SW480 (cell line): ENCODE results near the gene GPR39.

Experiments used
- DNase-seq: peaks from one replicate; pipeline ENCODE4 v3.0.0-alpha.2; 2016; ENCODE audit warnings: low spot score

Gene GPR39

GRCh38 chr2:132605236-132606180 lies 188.9 kb downstream of the GPR39 start:
- DNase-seq: no peak

- no peak for DNase-seq
Observed at GRCh38 chr2:132606649-132607048, 190.0 kb downstream of the GPR39 start.

DNA sequence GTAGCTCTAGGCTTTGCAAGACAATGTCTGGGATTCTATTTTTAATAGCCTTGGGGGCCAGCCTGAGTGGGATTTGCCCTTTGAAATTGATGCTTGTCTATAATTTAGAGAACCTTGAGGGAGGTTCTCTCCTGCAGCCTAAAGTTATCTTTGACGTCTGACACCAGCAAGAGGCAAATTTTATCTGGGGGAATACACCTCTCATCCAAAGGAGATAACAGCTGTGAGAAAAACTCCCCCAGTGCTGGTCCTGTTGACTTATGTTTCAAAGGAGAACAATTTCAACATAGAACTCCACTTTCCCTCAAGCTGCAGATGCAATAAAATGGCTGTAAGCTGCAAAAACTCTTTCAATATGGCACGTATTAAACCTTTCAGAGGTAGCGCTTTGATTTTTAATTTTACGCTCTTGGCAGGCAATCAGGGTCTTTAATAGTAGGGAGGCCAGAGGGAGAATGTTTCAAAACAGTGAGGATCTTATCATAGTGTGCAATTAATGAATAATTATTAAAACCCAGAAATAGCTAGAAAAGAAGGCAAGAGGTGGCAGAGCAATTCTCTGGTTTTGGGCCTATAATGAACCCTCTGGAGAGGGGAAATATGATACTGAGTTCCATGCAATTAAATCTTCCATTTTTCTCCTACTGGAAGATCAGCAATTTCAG lies 191.0 kb downstream of the GPR39 start:
- no peak for DNase-seq

- no peak for DNase-seq
Observed at GRCh38 chr2:132608311-132608710, 191.7 kb downstream of the GPR39 start.

DNA sequence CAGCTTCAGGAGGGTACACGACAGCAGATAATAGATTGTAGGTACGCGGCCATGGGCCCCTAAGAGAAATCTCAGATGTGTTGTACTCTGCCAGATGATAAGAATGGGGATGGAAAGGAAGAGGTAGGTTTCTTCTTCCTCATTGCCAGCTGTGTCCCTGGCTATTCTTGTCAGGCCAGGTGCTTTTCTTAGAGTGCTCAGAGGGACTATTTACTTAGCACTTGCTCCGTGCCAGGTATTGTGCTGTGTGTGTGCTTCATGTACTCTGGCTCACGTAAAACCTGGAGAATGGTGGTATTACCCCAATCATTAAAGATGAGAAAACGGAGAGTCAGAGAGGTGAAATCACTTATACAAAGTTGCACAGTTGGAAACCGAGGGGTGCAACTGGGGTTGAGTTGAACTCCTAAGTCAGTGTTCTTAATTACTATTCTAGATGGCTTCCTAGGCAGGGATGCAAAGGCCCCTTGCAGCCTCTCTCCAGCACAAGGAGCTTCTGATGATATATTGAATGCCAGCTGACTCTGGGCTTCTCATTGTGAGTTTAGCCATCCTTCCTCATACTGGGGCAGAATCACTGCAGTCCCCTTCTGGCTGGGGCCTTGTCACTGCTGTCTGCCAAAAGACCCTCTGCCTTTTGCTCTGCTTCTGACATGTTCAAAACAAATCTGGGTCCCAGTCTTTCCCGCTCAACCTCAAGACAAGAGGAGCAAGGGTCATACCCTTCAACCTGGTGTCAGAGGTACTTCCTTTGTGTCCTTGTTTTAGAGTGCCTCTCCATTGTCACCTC lies 192.7 kb downstream of the GPR39 start:
- DNase-seq: no peak

GRCh38 chr2:132611719-132612118 lies 195.1 kb downstream of the GPR39 start:
- no peak for DNase-seq

DNA sequence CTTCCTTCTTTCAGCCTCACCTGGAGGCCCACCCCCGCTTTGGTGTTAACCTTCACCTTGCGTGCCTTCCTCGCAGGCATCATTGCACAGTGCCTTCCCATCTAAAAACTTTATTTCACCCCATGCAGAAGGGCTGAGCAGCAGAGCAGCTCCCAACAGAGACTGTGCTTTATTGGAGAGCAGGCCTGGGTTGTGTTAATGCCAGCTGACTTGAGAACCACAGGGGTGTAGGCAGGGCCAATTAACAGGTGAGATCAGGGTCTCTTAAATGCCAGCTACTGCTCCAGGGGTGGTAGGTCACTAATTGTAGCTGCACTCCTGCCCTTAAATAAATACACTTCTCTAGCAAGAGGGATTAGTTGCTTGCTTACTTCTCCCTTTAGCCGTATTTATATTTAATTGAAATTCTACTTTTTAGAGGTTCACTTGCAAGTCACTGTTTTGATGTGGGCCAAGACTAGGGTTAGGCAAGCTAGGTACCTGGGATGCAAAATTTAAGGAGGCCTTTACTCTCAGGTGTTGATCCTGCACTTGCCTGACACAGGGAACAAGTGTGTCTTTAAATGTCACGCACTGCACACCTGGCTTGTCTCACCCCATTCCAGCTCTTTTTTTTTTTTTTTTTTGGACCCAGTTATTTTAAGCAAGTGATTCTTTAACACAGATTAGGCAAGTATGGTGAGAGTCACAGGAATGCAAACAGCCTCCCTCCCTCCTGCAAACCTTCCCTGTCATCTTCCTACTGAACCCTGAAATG lies 198.9 kb downstream of the GPR39 start:
- no peak for DNase-seq

DNA sequence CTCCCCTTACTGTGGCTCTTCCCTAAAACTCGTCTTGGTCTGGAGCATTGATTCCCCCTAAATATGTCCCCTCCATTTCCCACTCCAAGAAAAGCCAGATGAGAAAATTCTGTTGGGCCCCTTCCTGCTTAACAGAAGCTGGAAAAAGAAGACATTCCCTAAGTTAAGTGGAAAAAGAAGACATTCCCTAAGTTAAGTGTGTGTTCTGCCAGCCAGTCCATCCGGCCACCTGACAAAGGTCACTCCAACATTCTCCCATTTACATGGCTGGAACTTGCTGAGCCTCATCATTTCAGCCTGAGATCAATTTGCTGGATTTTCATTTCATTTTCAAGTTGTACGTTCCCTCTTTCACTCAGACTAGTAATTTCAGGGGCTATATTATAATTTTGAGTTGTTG lies 201.4 kb downstream of the GPR39 start:
- no peak for DNase-seq

DNA sequence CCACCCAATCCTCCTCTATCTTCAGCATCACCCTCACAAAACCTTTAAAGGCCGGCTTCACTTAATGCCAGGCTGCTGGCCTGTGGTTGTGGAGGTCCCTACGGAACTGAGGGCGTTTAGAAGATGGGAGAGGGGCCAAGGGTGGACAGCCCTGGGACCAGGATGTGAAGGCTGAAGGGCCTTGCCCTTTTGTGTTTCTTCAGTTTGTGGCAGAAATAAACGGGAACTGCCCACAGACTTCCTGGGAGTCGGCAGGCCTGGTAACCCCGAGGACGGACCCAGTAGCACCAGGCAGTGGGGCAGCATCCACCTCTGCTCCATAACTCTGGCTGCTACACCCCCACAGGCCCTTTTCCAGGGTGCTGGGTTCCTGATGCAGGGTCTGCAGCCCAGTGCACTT lies 202.1 kb downstream of the GPR39 start:
- DNase-seq: no peak

DNA sequence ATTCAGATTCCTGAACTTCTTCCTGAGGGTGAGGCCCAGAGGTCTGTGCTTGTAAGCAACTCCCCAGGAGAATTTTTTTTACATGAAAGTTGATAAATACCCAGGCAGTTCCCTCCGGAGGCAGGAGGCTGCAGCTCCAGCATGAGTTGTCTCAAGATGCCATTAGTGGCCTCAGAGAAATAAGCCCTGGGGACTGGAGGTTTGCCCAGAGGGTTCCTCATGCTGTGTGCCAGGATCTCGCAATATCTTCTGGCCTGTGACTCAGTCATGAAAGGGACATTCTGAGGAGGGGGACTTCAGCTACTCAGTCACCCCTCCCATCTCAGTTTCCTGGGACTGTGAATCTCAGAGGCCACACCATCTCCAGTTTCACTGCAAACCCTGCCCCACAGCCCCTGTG lies 203.5 kb downstream of the GPR39 start:
- DNase-seq: no peak

GRCh38 chr2:132621131-132621875 lies 204.7 kb downstream of the GPR39 start:
- no peak for DNase-seq

DNA sequence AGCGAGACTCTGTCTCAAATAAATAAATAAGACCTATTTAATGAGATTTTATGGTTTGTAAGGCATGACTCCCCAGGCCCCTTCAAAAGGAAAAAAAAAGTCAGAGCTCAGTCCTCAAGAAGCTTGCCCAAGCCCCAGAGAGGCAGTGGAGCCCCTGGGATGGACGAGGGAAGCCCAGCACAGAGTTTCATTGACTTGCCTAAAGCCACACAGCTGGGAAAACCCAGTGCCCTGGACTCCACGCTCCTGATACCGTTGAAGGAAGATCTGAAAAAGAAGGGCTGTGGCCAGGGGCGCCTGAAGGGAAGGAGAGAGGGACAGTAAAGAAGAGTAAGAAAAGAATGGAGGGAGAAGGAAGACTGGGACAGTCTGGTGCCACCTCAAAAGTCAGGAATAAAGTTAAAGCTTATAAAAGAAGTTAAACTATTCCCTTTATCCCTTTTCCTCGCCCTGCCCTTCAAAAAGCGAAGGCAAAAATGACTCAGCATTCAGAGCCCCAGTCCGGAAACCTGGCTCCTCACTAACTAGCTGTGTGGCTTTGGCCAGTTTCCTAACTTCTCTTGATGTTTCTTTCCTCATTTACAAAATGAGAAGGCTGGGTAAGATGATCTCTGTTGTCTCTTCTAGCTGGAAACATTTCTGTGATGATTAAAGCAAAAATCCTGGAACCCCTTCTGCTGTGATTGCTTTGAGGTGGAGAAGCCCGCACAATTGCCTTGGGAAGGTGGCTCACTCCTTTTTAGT lies 206.7 kb downstream of the GPR39 start:
- DNase-seq: no peak

DNA sequence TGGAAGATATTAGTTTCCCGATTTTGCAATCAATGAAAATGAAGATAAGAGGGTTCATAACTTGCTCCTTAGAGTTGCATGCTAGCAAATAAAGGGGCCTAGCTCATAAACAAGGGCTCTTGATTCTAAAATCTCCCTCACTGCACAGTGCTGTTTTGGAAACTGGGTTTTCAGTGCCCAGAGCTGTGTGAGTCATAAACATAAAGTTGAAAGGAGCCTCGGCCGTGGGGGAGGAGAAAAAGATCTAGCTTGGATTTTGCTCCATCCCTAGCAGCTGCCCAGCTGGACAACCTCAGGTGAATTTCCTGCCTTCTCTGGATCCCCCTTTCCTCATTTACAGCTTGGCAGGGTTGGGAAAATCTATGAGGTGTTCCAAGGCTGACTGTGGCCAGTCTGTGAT lies 210.9 kb downstream of the GPR39 start:
- no peak for DNase-seq

DNA sequence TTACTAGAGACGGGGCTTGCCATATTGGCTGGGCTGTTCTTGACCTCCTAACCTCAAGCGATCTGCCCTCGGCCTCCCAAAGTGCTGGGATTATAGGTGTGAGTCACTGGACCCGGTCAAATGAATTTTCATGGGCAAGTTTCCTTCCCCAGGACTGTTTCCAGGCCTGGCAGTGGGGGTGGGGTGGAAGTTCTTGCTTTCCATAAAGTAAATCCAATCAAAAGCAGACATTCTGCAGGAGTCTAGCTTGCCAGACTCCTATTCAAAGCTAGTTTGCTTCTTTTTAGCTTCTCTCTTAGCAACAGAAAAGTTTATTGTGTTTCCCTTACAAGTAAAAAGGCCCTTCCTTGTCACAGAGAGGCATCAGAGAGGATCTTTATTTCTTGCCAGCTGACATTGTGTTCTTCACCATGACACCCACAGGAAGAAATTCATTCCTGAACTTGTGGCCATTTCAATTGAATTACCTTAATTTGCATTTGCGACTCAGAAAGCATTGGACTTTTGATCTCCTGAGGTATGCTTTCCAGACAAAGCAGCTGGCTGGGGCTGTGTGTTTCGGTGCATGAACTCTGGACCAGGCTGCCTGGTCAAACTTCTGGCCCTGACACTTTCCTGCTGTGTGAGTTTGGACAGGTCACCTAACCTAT lies 215.5 kb downstream of the GPR39 start:
- no peak for DNase-seq

GRCh38 chr2:132633635-132634034 lies 217.0 kb downstream of the GPR39 start:
- DNase-seq: no peak

DNA sequence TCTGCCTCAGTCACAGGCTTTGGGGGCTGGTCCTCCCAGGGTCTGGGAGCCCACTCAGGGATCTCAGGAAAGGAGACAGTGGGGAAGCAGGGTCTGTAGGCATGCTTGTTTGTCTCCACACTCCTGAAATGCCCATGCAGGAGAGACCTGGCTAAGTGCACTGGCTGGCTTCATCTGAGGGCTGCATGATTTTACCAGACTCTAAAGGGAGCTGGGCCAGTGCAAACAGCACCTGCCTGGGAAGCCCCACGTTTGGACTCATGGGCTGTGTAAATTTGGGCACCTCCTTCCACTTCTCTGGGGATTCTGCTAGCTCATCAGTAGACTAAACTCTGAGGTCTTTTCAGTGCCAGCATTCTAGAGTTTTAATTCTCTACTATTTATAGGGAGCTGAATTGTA lies 219.7 kb downstream of the GPR39 start:
- DNase-seq: no peak

DNA sequence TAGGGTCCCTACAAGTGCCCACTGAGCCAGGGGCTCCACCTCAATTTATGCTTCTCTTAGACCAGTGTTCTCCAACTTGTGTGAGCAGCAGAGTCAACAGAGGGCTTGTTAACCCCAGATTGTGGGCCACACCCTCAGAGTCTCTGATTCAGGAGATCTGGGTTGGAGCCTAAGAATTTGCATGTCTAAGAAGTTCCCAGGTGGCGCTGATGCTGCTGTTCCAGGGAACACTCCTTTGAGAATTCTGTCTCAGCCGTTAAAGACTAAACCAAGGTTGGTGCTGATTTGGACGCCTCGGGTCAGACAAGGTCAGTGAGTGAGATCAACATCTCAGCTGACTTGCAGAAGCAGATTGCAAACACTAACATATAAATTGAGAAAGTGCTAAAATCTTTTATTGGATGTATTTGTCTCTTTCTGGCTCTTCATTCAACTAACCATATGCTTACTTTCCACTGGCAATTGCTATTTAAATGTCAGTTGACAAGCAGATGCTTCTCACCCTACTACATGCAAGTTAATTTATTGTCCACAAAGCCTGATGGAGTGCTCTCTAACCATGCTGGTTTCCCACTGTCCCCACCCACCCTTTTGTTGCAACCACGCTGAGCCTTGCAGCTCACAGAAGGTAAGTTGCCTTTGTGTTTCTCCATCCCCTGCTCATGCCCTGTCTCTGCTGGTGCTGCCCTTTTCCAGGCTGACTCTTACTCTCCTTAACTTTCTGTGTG lies 221.9 kb downstream of the GPR39 start:
- DNase-seq: no peak

DNA sequence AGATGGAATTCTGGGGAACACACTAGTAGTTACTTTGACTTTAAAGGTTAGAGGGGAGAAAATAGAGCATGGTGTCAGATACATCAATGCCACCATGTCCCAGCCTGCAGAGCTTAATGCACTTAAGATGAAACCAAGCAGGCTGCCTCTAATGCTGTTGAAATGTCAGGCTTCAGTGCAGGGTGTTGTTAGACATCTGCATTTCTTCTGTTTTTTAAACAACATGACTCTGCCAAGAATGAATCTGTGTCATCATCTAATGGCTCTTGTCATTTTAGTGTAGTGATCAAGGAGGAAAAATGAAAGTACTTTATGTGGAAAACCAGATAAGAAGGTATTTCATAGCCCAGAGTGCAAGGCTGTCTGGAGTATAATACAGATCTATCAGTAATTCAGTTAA lies 223.5 kb downstream of the GPR39 start:
- DNase-seq: no peak

- DNase-seq: no peak
Observed at GRCh38 chr2:132641819-132642218, 225.2 kb downstream of the GPR39 start.
